ENCODE data around the gene PLSCR2. TPM values are rescaled to one million over a fixed set of nuclear protein-coding genes. Genes with fewer than 3 reads are reported as not detected.
"Not testable (repeated sequence)": the region's sequence is repeated elsewhere in the genome, so short reads cannot be mapped to it uniquely, and the experiment has no call there.

Gene PLSCR2
- under 1 TPM in 1 of 12 donors, not detected in 11; 0.37 TPM for polyA plus RNA-seq (ENCODE audit: insufficient read length in 12 of 12)
- long read RNA-seq, donor 1 = 0 reads
- long read RNA-seq, donor 2 = 0 reads
- long read RNA-seq, donor 3 = 0 reads
- long read RNA-seq, donor 4 = 0 reads
- long read RNA-seq, donor 5 = 0 reads
- long read RNA-seq, donor 6 = 0 reads
- long read RNA-seq, donor 7 = 0 reads
- long read RNA-seq, donor 8 = 0 reads
- long read RNA-seq, donor 9 = 0 reads
- long read RNA-seq, donor 10 = 0 reads
- long read RNA-seq, donor 11 = 0 reads

GRCh38 chr3:146469150-146470017 is at the start of gene PLSCR2:
TSS of gene PLSCR2 (minus strand) at chr3:146469561. CDS start at chr3:146459904, 9,657 bp downstream.
- peak; percentile 47 for DNase-seq

- DNase-seq = no peak
These were observed 48.5 kb upstream of the PLSCR2 start for GRCh38 chr3:146517684-146518435.

GRCh38 chr3:146513386-146514051 is 44.2 kb upstream of the PLSCR2 start:
- no peak for DNase-seq

- DNase-seq = no peak
These were observed 42.2 kb upstream of the PLSCR2 start for GRCh38 chr3:146511402-146512134.

GRCh38 chr3:146507331-146508120 is 38.2 kb upstream of the PLSCR2 start:
- DNase-seq = no peak

- no peak for DNase-seq
These were observed 36.2 kb upstream of the PLSCR2 start for GRCh38 chr3:146505516-146505915.

GRCh38 chr3:146504498-146505197 is 35.3 kb upstream of the PLSCR2 start:
- DNase-seq = no peak

- DNase-seq = no peak
These were observed 34.3 kb upstream of the PLSCR2 start for GRCh38 chr3:146503461-146504202.

GRCh38 chr3:146502887-146503460 is 33.6 kb upstream of the PLSCR2 start:
- DNase-seq = no peak

GRCh38 chr3:146501752-146502151 is 32.4 kb upstream of the PLSCR2 start:
- no peak for DNase-seq

GRCh38 chr3:146499701-146500100 is 30.3 kb upstream of the PLSCR2 start:
- DNase-seq = no peak

- no peak for DNase-seq
These were observed 28.8 kb upstream of the PLSCR2 start for GRCh38 chr3:146498002-146498736.

GRCh38 chr3:146497145-146497843 is 27.9 kb upstream of the PLSCR2 start:
- DNase-seq = not testable (repeated sequence)

GRCh38 chr3:146496726-146497125 is 27.4 kb upstream of the PLSCR2 start:
- no peak for DNase-seq

- DNase-seq = no peak
These were observed 26.9 kb upstream of the PLSCR2 start for GRCh38 chr3:146496251-146496650.

GRCh38 chr3:146493761-146494160 is 24.4 kb upstream of the PLSCR2 start:
- DNase-seq = no peak

- DNase-seq = no peak
These were observed 23.9 kb upstream of the PLSCR2 start for GRCh38 chr3:146493221-146493620.
